Right lobe of liver (tissue), 4 donors: ENCODE results near the gene ZDHHC14.

Source experiments
- CTCF ChIP-seq, 4 donors: fragments of 200-600 bp in 3 of 4; fragments of 450-650 bp in 1 of 4; IDR thresholded peaks; one replicate each; pipeline versions ENCODE4 v1.5.1 to v1.8.0; 2016 to 2022; ENCODE audit warnings: antibody characterized with exemption in 4 of 4, mild to moderate bottlenecking in 2 of 4
- POLR2A ChIP-seq: fragments of 450-650 bp; IDR thresholded peaks from one replicate; pipeline ENCODE4 v1.6.1; 2017; ENCODE audit warnings: antibody characterized with exemption, mild to moderate bottlenecking
- donor health status: DM: no; HTN: no; CAD: no.
- donor health status: DM: no; HTN: no; CAD: no.
- donor health status: DM: no; HTN: yes; CAD: no.

- TF ChIP-seq CTCF (IDR thresholded peaks at IDR 0.05) = no peak
- TF ChIP-seq POLR2A = no peak
Measured at GRCh38 chr6:157570752-157571151, 189.8 kb downstream of the ZDHHC14 start.
